ENCODE data around the gene LIPM. TPM values are rescaled to one million over a fixed set of nuclear protein-coding genes. Genes with fewer than 3 reads are reported as not detected.
A peak's percentile ranks its signal among the peaks of the same experiment; 100 is the strongest.

Gene LIPM
- total RNA-seq, 1 donor from 2014 or later = not detected

- H3K4me3 ChIP-seq = no peak overlapping the region
- no peaks in the 10 kb centered on the region for H3K36me3 ChIP-seq
- intact Hi-C loops (cut with DNase I) = no loop called here
- DNase-seq = no peak
- no peak for ATAC-seq
- no peaks in the 10 kb centered on the region for H3K4me1 ChIP-seq
- H3K27ac ChIP-seq = no peak overlapping the region
- TF ChIP-seq, protein P1, sequence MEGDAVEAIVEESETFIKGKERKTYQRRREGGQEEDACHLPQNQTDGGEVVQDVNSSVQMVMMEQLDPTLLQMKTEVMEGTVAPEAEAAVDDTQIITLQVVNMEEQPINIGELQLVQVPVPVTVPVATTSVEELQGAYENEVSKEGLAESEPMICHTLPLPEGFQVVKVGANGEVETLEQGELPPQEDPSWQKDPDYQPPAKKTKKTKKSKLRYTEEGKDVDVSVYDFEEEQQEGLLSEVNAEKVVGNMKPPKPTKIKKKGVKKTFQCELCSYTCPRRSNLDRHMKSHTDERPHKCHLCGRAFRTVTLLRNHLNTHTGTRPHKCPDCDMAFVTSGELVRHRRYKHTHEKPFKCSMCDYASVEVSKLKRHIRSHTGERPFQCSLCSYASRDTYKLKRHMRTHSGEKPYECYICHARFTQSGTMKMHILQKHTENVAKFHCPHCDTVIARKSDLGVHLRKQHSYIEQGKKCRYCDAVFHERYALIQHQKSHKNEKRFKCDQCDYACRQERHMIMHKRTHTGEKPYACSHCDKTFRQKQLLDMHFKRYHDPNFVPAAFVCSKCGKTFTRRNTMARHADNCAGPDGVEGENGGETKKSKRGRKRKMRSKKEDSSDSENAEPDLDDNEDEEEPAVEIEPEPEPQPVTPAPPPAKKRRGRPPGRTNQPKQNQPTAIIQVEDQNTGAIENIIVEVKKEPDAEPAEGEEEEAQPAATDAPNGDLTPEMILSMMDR (IDR thresholded peaks at IDR 0.05) = no peak
- H3K27me3 ChIP-seq = no peaks in the 10 kb centered on the region
- no peaks in the 10 kb centered on the region for H3K9me3 ChIP-seq
These were observed 39.6 kb upstream of the LIPM start for GRCh38 chr10:88762906-88763305.

DNA sequence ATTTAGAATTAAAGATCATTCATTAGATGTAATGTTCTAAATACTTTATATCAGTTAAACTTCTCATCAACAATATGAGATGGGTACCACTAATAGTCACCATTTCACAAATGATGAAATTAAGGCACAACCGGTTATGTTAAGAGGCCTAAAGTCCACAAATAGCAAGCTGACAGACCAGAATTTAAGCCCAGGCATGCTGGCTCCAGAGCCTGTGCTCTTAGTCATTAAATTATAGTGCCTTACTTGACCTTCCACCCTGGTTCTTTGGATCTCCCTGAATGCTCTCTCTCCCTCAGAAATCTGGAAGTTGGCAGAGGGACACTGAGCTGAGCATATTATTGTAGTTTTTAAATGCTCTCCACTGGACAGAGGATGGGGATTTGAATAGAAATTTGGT, 39.1 kb upstream of the LIPM start:
- Histone ChIP-seq H3K4me3 (no peak overlapping the region), H3K9me3 (no peaks in the 10 kb centered on the region), H3K27ac (no peak overlapping the region), H3K27me3 (no peaks in the 10 kb centered on the region), H3K4me1 (no peaks in the 10 kb centered on the region), H3K36me3 (no peaks in the 10 kb centered on the region)
- TF ChIP-seq, protein P1 (IDR thresholded peaks at IDR 0.05) = no peak
- ATAC-seq = no peak
- no peak for DNase-seq
- intact Hi-C loops (cut with DNase I) = no loop called here

DNA sequence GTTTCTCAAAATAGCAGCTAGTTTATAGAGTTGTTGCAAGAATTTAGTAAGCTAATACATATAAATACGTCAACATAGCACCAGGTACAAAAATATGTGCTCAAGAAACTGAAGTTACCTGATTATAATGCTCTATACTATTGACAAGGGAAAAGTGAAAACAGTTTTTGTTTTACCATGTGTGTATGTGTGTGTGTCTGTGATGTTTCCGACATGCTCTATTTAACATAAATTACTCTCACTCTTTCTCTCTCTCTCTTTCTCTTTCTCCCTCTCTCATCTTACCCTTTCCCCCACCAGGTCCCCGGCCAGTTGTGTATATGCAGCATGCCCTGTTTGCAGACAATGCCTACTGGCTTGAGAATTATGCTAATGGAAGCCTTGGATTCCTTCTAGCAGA, 38.4 kb upstream of the LIPM start:
- Histone ChIP-seq H3K27me3 (no peaks in the 10 kb centered on the region), H3K4me3 (no peak overlapping the region), H3K27ac (no peak overlapping the region), H3K4me1 (no peaks in the 10 kb centered on the region), H3K9me3 (no peaks in the 10 kb centered on the region), H3K36me3 (no peaks in the 10 kb centered on the region)
- intact Hi-C loops (cut with DNase I) = no loop called here
- no peak for DNase-seq
- no peak for ATAC-seq
- TF ChIP-seq, protein P1 (IDR thresholded peaks at IDR 0.05) = no peak

DNA sequence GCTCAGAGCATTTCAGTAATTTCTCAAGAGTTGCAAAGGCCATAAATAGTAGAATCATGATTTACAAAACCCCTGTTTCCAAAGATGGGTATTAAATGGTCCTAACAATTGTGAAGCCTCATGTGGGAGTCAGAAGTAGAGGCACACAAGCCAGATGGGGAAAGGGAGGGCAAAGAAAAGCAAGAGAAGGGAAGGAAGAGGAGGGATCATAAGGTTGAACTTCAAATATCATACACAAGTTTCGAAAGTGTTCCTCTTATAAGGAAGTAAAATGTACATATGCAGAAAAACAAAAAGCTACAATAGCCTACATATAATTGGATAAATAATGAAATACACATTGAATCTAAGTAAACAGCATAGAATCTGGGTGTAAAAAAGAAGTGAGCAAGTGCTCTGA, 36.7 kb upstream of the LIPM start:
- intact Hi-C loops (cut with DNase I) = no loop called here
- DNase-seq (no peak), ATAC-seq (peak; percentile 36)

DNA sequence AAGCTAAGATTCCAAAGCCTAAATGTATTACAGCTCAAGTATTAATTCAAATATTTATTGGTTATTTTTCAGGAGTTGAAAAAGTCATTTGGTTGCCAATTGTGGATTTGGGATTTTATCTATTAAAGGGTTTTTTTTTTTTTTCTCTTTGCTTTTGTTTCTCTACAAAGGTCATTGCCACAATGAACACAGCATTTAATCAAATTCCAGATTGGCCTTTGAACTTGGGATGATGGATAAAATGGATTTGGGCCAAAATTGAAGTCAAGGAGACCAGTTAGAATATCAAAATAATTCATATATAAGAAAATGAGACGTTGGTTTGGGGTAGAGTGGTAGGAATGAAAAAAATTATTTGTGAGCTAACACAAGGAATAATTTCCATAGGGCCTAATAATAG, 33.1 kb upstream of the LIPM start:
- DNase-seq (no peak), ATAC-seq (no peak)
- TF ChIP-seq, protein P1 (IDR thresholded peaks at IDR 0.05) = no peak
- intact Hi-C loops (cut with DNase I) = no loop called here
- no peaks in the 10 kb centered on the region for H3K36me3 ChIP-seq
- H3K9me3 ChIP-seq = no peaks in the 10 kb centered on the region
- no peak overlapping the region for H3K4me3 ChIP-seq
- H3K27ac ChIP-seq = no peak overlapping the region
- H3K4me1 ChIP-seq = no peaks in the 10 kb centered on the region
- no peaks in the 10 kb centered on the region for H3K27me3 ChIP-seq

More for the DNA sequence above, 36.7 kb upstream of the LIPM start:
- Histone ChIP-seq H3K36me3 (no peaks in the 10 kb centered on the region), H3K27me3 (no peaks in the 10 kb centered on the region), H3K4me3 (no peak overlapping the region), H3K27ac (no peak overlapping the region), H3K4me1 (no peaks in the 10 kb centered on the region), H3K9me3 (no peaks in the 10 kb centered on the region)
- TF ChIP-seq, protein P1 (IDR thresholded peaks at IDR 0.05) = no peak

GRCh38 chr10:88781206-88781605, 21.3 kb upstream of the LIPM start:
- H3K36me3 ChIP-seq = no peaks in the 10 kb centered on the region
- no peak overlapping the region for H3K27ac ChIP-seq
- no peaks in the 10 kb centered on the region for H3K4me1 ChIP-seq
- no peak overlapping the region for H3K4me3 ChIP-seq
- TF ChIP-seq, protein P1 (IDR thresholded peaks at IDR 0.05) = no peak
- no peak for DNase-seq
- intact Hi-C loops (cut with DNase I) = no loop called here
- no peaks in the 10 kb centered on the region for H3K9me3 ChIP-seq
- no peaks in the 10 kb centered on the region for H3K27me3 ChIP-seq
- no peak for ATAC-seq
